GM19240 (cell line): Measurements from ENCODE around the gene MYOM1.
A peak's percentile ranks its signal among the peaks of the same experiment; 100 is the strongest.
"Not testable (repeated sequence)": the region's sequence is repeated elsewhere in the genome, so short reads cannot be mapped to it uniquely, and the experiment has no call there.

Experiments
- DNase-seq: peaks from one replicate; pipeline ENCODE4 v3.0.0; 2011; ENCODE audit warnings: low spot score; ENCODE audit not compliant: insufficient read length

MYOM1 gene

GRCh38 chr18:3040173-3040572, 179.6 kb downstream of the MYOM1 start:
- no peak for DNase-seq

- peak; percentile 54 for DNase-seq
Observed at GRCh38 chr18:3037423-3037915, 182.3 kb downstream of the MYOM1 start.

- DNase-seq = no peak
Observed at GRCh38 chr18:3036108-3036507, 183.7 kb downstream of the MYOM1 start.

- DNase-seq = no peak
Observed at GRCh38 chr18:3035635-3036034, 184.1 kb downstream of the MYOM1 start.

- no peak for DNase-seq
Observed at GRCh38 chr18:3032721-3033120, 187.0 kb downstream of the MYOM1 start.

- DNase-seq = no peak
Observed at GRCh38 chr18:3029215-3029952, 190.4 kb downstream of the MYOM1 start.

- not testable (repeated sequence) for DNase-seq
Observed at GRCh38 chr18:3028115-3028514, 191.7 kb downstream of the MYOM1 start.

GRCh38 chr18:3027370-3027891, 192.3 kb downstream of the MYOM1 start:
- DNase-seq = no peak

- no peak for DNase-seq
Observed at GRCh38 chr18:3025544-3025943, 194.2 kb downstream of the MYOM1 start.

GRCh38 chr18:3023603-3024002, 196.2 kb downstream of the MYOM1 start:
- DNase-seq = not testable (repeated sequence)
